Upper lobe of left lung (tissue), 4 donors: ENCODE data around the gene HEXIM2.

Experiments used
- CTCF ChIP-seq, 6 experiments: fragments of 450-650 bp in 4 of 6; fragments of 200-600 bp in 2 of 6; sonication (generic) in 2 of 6; IDR thresholded peaks; one replicate each; pipeline ENCODE4 v1.5.1; 2016 to 2019; ENCODE audit warnings: antibody characterized with exemption in 6 of 6
- EP300 ChIP-seq, 4 donors: sonication (generic); formaldehyde crosslinking; IDR thresholded peaks; one replicate each; pipeline ENCODE4 v1.5.1; 2017; ENCODE audit warnings: antibody characterized with exemption in 4 of 4, control low read depth in 2 of 4
- POLR2A ChIP-seq, 4 donors: fragments of 450-650 bp; IDR thresholded peaks; one replicate each; pipeline ENCODE4 v1.5.1; 2016 to 2017; ENCODE audit warnings: antibody characterized with exemption in 4 of 4, mild to moderate bottlenecking in 2 of 4
- POLR2AphosphoS5 ChIP-seq, 2 donors: sonication (generic); formaldehyde crosslinking; IDR thresholded peaks; one replicate each; pipeline ENCODE4 v1.5.1; 2017; ENCODE audit warnings: antibody characterized with exemption in 2 of 2

- TF ChIP-seq CTCF (IDR thresholded peaks at IDR 0.05) (no peak), POLR2A (IDR thresholded peaks at IDR 0.05) (no peak), POLR2AphosphoS5 (IDR thresholded peaks at IDR 0.05) (no peak), EP300 (IDR thresholded peaks at IDR 0.05) (no peak)
Measured at GRCh38 chr17:45195424-45195823, 33.7 kb downstream of the HEXIM2 start.
